Activated CD4-positive, alpha-beta T cell treated with anti-CD3 and anti-CD28 coated beads for 48 hours (primary cell): ENCODE data around the gene SMCR8.
"Not testable (repeated sequence)": the region's sequence is repeated elsewhere in the genome, so short reads cannot be mapped to it uniquely, and the experiment has no call there.

Source experiments
- DNase-seq: peaks from one replicate; pipeline ENCODE4 v3.0.0-alpha.2; 2020

Gene SMCR8

GRCh38 chr17:18318117-18318516, 3.0 kb downstream of the SMCR8 start:
- DNase-seq, result no peak

- no peak for DNase-seq
These were observed 3.8 kb downstream of the SMCR8 start for GRCh38 chr17:18318771-18319450.

GRCh38 chr17:18319604-18320256, 4.6 kb downstream of the SMCR8 start:
- no peak for DNase-seq

GRCh38 chr17:18320301-18320700, 5.2 kb downstream of the SMCR8 start:
- DNase-seq, result no peak

- no peak for DNase-seq
These were observed 6.2 kb downstream of the SMCR8 start for GRCh38 chr17:18321309-18321708.

- no peak for DNase-seq
These were observed 7.4 kb downstream of the SMCR8 start for GRCh38 chr17:18322522-18322921.

- DNase-seq, result no peak
These were observed 7.9 kb downstream of the SMCR8 start for GRCh38 chr17:18323007-18323406.

GRCh38 chr17:18323507-18324139, 8.5 kb downstream of the SMCR8 start:
- DNase-seq, result no peak

- DNase-seq, result no peak
These were observed 9.3 kb downstream of the SMCR8 start for GRCh38 chr17:18324140-18325050.

GRCh38 chr17:18326039-18326438, 10.9 kb downstream of the SMCR8 start:
- no peak for DNase-seq

- DNase-seq, result no peak
These were observed 11.5 kb downstream of the SMCR8 start for GRCh38 chr17:18326572-18326971.

- no peak for DNase-seq
These were observed 12.0 kb downstream of the SMCR8 start for GRCh38 chr17:18327093-18327492.

- DNase-seq, result no peak
These were observed 12.5 kb downstream of the SMCR8 start for GRCh38 chr17:18327556-18327955.

GRCh38 chr17:18328643-18329204, 13.6 kb downstream of the SMCR8 start:
- no peak for DNase-seq

- DNase-seq, result no peak
These were observed 16.8 kb downstream of the SMCR8 start for GRCh38 chr17:18331879-18332278.

GRCh38 chr17:18332909-18333489, 17.9 kb downstream of the SMCR8 start:
- DNase-seq, result no peak

GRCh38 chr17:18338158-18338557, 23.1 kb downstream of the SMCR8 start:
- not testable (repeated sequence) for DNase-seq

GRCh38 chr17:18339933-18340332, 24.8 kb downstream of the SMCR8 start:
- no peak for DNase-seq

- no peak for DNase-seq
These were observed 28.9 kb downstream of the SMCR8 start for GRCh38 chr17:18344021-18344420.

- no peak for DNase-seq
These were observed 38.4 kb downstream of the SMCR8 start for GRCh38 chr17:18353541-18353940.

- DNase-seq, result no peak
These were observed 41.5 kb downstream of the SMCR8 start for GRCh38 chr17:18356624-18357023.

GRCh38 chr17:18360518-18360917, 45.4 kb downstream of the SMCR8 start:
- no peak for DNase-seq
